NCI-H1436 (cell line): ENCODE data around the gene MRPL24.

ENCODE experiments used
- DNase-seq: peaks from one replicate; lab custom pipeline; 2025; lab: John Stamatoyannopoulos, UW

Gene MRPL24

DNA sequence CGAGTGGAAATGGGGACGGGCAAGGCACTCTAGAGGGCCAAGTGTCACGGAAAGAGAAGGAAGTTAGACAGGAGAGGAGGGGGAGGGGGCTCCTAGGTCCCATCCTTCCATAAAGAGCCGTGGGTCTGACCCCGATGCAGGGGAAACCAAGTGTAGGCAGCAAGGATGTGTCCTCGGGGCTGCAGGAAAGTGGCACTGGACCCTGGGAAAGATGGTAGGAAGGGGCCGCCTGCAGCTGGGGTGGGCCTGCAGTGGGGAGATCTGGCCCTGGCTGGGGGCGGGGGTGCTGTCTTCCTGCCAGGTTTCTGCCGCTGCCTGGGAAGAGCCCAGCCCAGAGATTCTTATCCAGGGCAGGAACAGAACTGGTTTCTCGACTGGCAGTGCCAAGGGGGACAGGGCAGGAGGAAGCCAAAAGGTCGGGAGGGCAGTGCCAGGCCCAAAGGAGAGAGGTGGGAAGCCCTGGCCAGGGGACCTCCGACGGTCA is 48.4 kb downstream of the MRPL24 start:
- DNase-seq: no peak

DNA sequence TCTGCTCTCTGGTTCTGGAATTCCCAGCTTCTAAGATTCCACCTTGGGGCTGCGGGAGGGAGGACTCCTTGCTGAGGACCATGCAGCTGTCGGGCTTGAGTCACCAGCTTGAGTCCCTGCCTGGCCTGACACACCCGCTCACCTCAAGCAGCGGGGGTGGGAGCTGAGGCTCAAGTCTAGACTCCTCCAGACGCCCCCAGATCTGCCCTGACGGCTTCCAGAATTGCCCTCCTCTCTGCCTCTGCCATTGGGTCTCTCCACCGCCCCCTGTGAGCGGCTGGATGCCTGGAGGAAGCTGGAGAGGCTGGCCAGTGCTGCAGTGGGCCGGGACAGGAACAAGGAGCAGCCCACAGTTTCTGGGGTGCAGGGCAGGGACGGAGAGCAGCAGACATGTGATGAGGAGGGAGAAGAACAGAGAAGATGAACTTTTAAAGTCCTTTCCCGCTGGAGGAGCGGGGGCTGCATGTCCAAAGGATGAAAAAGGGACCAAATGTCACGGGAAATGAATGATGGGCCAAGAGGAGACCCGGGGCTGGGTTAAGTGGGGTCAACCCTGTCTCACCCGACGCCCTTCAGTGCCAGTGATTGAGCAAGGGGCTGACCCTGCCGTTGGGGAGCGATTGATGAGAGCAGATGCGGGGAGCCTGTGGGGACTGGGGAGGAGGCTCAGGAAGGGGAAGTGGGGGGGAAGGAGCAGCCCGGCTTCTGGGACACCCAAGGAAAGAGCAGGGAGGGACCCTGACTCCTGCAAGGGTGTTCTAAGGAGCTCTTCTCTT is 49.0 kb downstream of the MRPL24 start:
- no peak for DNase-seq

DNA sequence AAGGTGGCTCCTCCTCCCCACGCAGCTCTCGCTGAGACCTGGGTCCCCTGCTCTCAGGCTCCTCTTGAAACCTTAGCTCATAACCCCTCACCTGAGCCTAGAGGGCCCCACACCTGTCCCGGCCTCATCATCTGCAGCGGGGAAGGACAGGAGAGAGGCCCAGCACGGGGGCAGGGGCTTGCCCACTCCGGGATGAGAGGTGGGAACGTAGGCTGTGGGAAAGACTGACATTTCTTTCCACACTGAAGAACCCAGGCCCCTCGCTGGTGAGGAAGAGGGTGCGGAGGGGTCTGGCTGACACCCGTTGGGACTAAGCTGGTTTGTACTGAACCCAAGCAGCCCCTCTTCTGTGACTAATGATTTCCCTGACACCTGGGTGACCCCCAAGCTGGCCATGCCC is 49.7 kb downstream of the MRPL24 start:
- no peak for DNase-seq

DNA sequence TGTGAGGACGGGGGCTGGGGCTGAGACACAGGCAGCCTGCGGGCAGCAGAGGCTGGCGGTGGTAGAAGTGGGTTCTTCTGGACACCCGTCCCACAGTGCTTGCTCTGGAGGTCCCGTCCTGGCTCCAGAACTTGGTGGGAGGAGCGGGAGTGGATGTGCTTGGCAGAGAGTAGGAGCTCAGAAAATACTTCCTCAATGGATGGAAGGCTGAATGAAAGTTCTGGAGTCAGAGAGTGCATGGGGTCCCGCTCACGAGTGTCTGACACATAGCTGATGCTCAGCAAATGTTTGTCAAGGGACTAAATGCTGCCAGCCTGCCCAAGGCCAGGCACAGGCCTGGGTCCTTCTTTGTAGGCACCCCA is 50.2 kb downstream of the MRPL24 start:
- DNase-seq: no peak

DNA sequence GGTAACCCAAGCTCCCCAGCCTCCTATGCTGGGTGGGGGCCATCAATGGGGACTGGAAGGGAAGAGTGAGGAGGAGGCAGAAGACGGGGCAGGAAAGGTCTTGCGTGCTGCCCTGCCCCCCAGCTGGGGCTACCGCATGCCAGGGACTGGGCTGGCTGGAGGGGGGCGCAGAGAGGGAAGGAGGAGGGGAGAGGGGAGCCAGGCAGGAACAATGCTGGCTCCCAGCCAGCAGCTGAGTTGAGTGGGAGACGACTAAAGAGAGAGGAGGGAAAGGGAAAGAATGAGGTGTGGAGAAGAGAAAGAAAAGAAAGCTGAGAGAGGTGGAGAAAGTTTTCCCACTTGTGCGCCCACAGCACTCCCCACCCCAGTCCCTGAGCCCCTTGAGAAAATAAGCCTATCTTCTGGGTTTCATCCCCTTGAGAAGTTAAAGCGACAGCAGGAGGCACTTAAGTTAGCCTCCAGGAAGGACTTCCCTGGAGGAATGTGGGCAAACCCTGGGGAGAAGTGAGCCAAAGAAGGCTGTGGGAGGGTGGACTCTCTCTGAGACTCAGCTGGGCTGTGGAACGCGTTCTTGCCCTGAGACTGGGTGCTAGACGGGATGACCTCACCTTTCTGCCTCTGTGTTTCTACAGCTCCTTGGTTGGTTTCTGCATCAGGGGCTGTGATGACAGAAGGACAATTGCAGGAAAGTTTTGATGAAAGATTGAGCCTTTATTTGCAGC is 50.8 kb downstream of the MRPL24 start:
- peak; percentile 15 for DNase-seq

DNA sequence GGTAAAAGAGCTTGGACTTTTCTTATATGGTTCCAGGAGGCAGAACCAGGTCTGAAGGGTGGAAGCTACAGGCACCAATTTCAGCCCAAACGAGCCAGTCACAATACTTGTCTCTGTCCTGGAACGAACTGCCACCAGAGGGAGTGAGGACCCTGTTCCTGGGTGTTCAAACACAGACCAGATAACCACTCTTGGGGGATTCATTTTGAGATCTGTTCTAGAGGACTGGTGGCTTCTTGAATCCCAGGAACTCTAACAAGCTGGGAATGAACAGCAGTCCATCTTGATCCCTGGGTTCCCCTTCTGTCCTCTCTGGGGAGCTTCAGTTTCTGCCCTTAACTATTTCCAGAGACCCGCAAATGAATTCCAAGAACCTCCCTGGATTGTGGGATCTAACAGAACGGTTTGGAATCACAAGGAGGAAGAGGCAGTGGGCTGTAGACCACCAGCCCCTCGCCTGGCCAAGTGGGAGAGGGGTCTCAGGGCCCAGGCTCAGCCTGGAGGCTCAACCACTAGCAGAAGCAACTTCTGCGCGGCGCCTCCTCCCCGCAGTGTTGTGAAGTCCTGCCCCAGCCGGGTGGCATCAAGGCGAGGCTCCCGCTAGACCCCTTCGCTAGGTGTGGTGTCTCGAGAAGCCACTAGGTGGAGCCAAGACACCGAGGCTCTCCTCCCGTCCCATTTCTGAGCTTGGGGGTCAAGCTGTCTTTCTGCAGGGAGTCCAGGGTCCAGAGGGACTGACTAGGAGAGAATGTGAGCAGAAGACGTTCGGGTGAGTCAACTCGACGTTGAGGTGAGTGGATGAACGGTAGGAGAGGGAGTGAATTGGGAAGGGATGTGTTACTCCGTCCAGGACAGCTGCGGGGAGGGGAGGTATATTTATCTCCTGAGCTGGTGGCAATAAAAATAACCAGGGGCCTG is 51.6 kb downstream of the MRPL24 start:
- DNase-seq: peak; percentile 79
